ENCODE measurements around the gene SMPD4. TPM values are rescaled to one million over a fixed set of nuclear protein-coding genes. Genes with fewer than 3 reads are reported as not detected.
"Not testable (repeated sequence)": the region's sequence is repeated elsewhere in the genome, so short reads cannot be mapped to it uniquely, and the experiment has no call there.

SMPD4 gene
- 6.8 TPM for total RNA-seq

- no peaks in the 10 kb centered on the region for H3K27me3 ChIP-seq (ENCODE audit: control insufficient read depth in 3 of 3, insufficient read depth in 3 of 3, low read length in 3 of 3)
- no peaks in the 10 kb centered on the region for H3K9me3 ChIP-seq (ENCODE audit: control insufficient read depth in 3 of 3, low read length in 3 of 3)
- H3K36me3 ChIP-seq (ENCODE audit: control insufficient read depth in 3 of 3, insufficient read depth in 3 of 3, low read length in 3 of 3), result peaks cover 0 to 4% (median 0%) of the 10 kb centered on the region in 3 donors
- H3K9ac ChIP-seq (ENCODE audit: low read depth in 1 of 3, low read length in 3 of 3), result peak within 1 kb of the TSS; percentile 91 to 92 (median 91)
- H3K4me3 ChIP-seq (ENCODE audit: low read length in 3 of 3), result peak within 1 kb of the TSS; percentile 90 to 98 (median 95)
- H3K4me1 ChIP-seq (ENCODE audit: control insufficient read depth in 3 of 3, insufficient read depth in 3 of 3, low read length in 3 of 3), result peaks cover 9 to 20% (median 13%) of the 10 kb centered on the region in 3 donors
- peak within 1 kb of the TSS; percentile 80 for H3K27ac ChIP-seq (ENCODE audit: low read depth, low read length)
Measured at GRCh38 chr2:130181325-130181879, at the start of gene SMPD4. TSS of gene SMPD4 (minus strand) at chr2:130181602. CDS start at chr2:130176592, 5,010 bp downstream.

GRCh38 chr2:130230907-130231306 is 49.5 kb upstream of the SMPD4 start:
- H3K36me3 ChIP-seq (ENCODE audit: control insufficient read depth in 3 of 3, insufficient read depth in 3 of 3, low read length in 3 of 3), result not testable (repeated sequence)

GRCh38 chr2:130230376-130230775 is 49.0 kb upstream of the SMPD4 start:
- H3K36me3 ChIP-seq (ENCODE audit: control insufficient read depth in 3 of 3, insufficient read depth in 3 of 3, low read length in 3 of 3); H3K9ac ChIP-seq (ENCODE audit: low read depth in 1 of 3, low read length in 3 of 3); H3K4me1 ChIP-seq (ENCODE audit: control insufficient read depth in 3 of 3, insufficient read depth in 3 of 3, low read length in 3 of 3); H3K27me3 ChIP-seq (ENCODE audit: control insufficient read depth in 3 of 3, insufficient read depth in 3 of 3, low read length in 3 of 3); H3K27ac ChIP-seq (ENCODE audit: low read depth, low read length); H3K9me3 ChIP-seq (ENCODE audit: control insufficient read depth in 3 of 3, low read length in 3 of 3): not testable (repeated sequence)
- peak overlapping the region in 1 of 3 donors; percentile 54 for H3K4me3 ChIP-seq (ENCODE audit: low read length in 3 of 3)

More at GRCh38 chr2:130230907-130231306, 49.5 kb upstream of the SMPD4 start:
- not testable (repeated sequence) for H3K9ac ChIP-seq (ENCODE audit: low read depth in 1 of 3, low read length in 3 of 3); H3K27me3 ChIP-seq (ENCODE audit: control insufficient read depth in 3 of 3, insufficient read depth in 3 of 3, low read length in 3 of 3); H3K27ac ChIP-seq (ENCODE audit: low read depth, low read length); H3K4me1 ChIP-seq (ENCODE audit: control insufficient read depth in 3 of 3, insufficient read depth in 3 of 3, low read length in 3 of 3); H3K4me3 ChIP-seq (ENCODE audit: low read length in 3 of 3); H3K9me3 ChIP-seq (ENCODE audit: control insufficient read depth in 3 of 3, low read length in 3 of 3)

- H3K27me3 ChIP-seq (ENCODE audit: control insufficient read depth in 3 of 3, insufficient read depth in 3 of 3, low read length in 3 of 3); H3K9me3 ChIP-seq (ENCODE audit: control insufficient read depth in 3 of 3, low read length in 3 of 3); H3K4me1 ChIP-seq (ENCODE audit: control insufficient read depth in 3 of 3, insufficient read depth in 3 of 3, low read length in 3 of 3); H3K9ac ChIP-seq (ENCODE audit: low read depth in 1 of 3, low read length in 3 of 3); H3K27ac ChIP-seq (ENCODE audit: low read depth, low read length); H3K36me3 ChIP-seq (ENCODE audit: control insufficient read depth in 3 of 3, insufficient read depth in 3 of 3, low read length in 3 of 3): not testable (repeated sequence)
- peak overlapping the region in 1 of 3 donors; percentile 54 for H3K4me3 ChIP-seq (ENCODE audit: low read length in 3 of 3)
Measured at GRCh38 chr2:130229161-130229510, 47.7 kb upstream of the SMPD4 start.

GRCh38 chr2:130228467-130229160 is 47.2 kb upstream of the SMPD4 start:
- not testable (repeated sequence) for H3K9me3 ChIP-seq (ENCODE audit: control insufficient read depth in 3 of 3, low read length in 3 of 3); H3K4me1 ChIP-seq (ENCODE audit: control insufficient read depth in 3 of 3, insufficient read depth in 3 of 3, low read length in 3 of 3); H3K4me3 ChIP-seq (ENCODE audit: low read length in 3 of 3); H3K9ac ChIP-seq (ENCODE audit: low read depth in 1 of 3, low read length in 3 of 3); H3K36me3 ChIP-seq (ENCODE audit: control insufficient read depth in 3 of 3, insufficient read depth in 3 of 3, low read length in 3 of 3); H3K27ac ChIP-seq (ENCODE audit: low read depth, low read length); H3K27me3 ChIP-seq (ENCODE audit: control insufficient read depth in 3 of 3, insufficient read depth in 3 of 3, low read length in 3 of 3)

GRCh38 chr2:130228005-130228404 is 46.6 kb upstream of the SMPD4 start:
- not testable (repeated sequence) for H3K27me3 ChIP-seq (ENCODE audit: control insufficient read depth in 3 of 3, insufficient read depth in 3 of 3, low read length in 3 of 3); H3K36me3 ChIP-seq (ENCODE audit: control insufficient read depth in 3 of 3, insufficient read depth in 3 of 3, low read length in 3 of 3); H3K9me3 ChIP-seq (ENCODE audit: control insufficient read depth in 3 of 3, low read length in 3 of 3)

GRCh38 chr2:130222523-130222922 is 41.1 kb upstream of the SMPD4 start:
- not testable (repeated sequence) for H3K36me3 ChIP-seq (ENCODE audit: control insufficient read depth in 3 of 3, insufficient read depth in 3 of 3, low read length in 3 of 3); H3K27ac ChIP-seq (ENCODE audit: low read depth, low read length); H3K9me3 ChIP-seq (ENCODE audit: control insufficient read depth in 3 of 3, low read length in 3 of 3)

More at GRCh38 chr2:130228005-130228404, 46.6 kb upstream of the SMPD4 start:
- not testable (repeated sequence) for H3K9ac ChIP-seq (ENCODE audit: low read depth in 1 of 3, low read length in 3 of 3); H3K4me3 ChIP-seq (ENCODE audit: low read length in 3 of 3); H3K4me1 ChIP-seq (ENCODE audit: control insufficient read depth in 3 of 3, insufficient read depth in 3 of 3, low read length in 3 of 3); H3K27ac ChIP-seq (ENCODE audit: low read depth, low read length)

GRCh38 chr2:130220505-130220904 is 39.1 kb upstream of the SMPD4 start:
- H3K9me3 ChIP-seq (ENCODE audit: control insufficient read depth in 3 of 3, low read length in 3 of 3); H3K4me1 ChIP-seq (ENCODE audit: control insufficient read depth in 3 of 3, insufficient read depth in 3 of 3, low read length in 3 of 3); H3K4me3 ChIP-seq (ENCODE audit: low read length in 3 of 3); H3K36me3 ChIP-seq (ENCODE audit: control insufficient read depth in 3 of 3, insufficient read depth in 3 of 3, low read length in 3 of 3); H3K27me3 ChIP-seq (ENCODE audit: control insufficient read depth in 3 of 3, insufficient read depth in 3 of 3, low read length in 3 of 3); H3K27ac ChIP-seq (ENCODE audit: low read depth, low read length); H3K9ac ChIP-seq (ENCODE audit: low read depth in 1 of 3, low read length in 3 of 3): not testable (repeated sequence)

More at GRCh38 chr2:130222523-130222922, 41.1 kb upstream of the SMPD4 start:
- not testable (repeated sequence) for H3K9ac ChIP-seq (ENCODE audit: low read depth in 1 of 3, low read length in 3 of 3); H3K4me3 ChIP-seq (ENCODE audit: low read length in 3 of 3); H3K27me3 ChIP-seq (ENCODE audit: control insufficient read depth in 3 of 3, insufficient read depth in 3 of 3, low read length in 3 of 3); H3K4me1 ChIP-seq (ENCODE audit: control insufficient read depth in 3 of 3, insufficient read depth in 3 of 3, low read length in 3 of 3)

- not testable (repeated sequence) for H3K36me3 ChIP-seq (ENCODE audit: control insufficient read depth in 3 of 3, insufficient read depth in 3 of 3, low read length in 3 of 3); H3K27me3 ChIP-seq (ENCODE audit: control insufficient read depth in 3 of 3, insufficient read depth in 3 of 3, low read length in 3 of 3); H3K9ac ChIP-seq (ENCODE audit: low read depth in 1 of 3, low read length in 3 of 3); H3K27ac ChIP-seq (ENCODE audit: low read depth, low read length); H3K4me1 ChIP-seq (ENCODE audit: control insufficient read depth in 3 of 3, insufficient read depth in 3 of 3, low read length in 3 of 3); H3K4me3 ChIP-seq (ENCODE audit: low read length in 3 of 3); H3K9me3 ChIP-seq (ENCODE audit: control insufficient read depth in 3 of 3, low read length in 3 of 3)
Measured at GRCh38 chr2:130219147-130219546, 37.7 kb upstream of the SMPD4 start.

GRCh38 chr2:130207051-130207450 is 25.6 kb upstream of the SMPD4 start:
- H3K9me3 ChIP-seq (ENCODE audit: control insufficient read depth in 3 of 3, low read length in 3 of 3); H3K9ac ChIP-seq (ENCODE audit: low read depth in 1 of 3, low read length in 3 of 3); H3K27ac ChIP-seq (ENCODE audit: low read depth, low read length); H3K27me3 ChIP-seq (ENCODE audit: control insufficient read depth in 3 of 3, insufficient read depth in 3 of 3, low read length in 3 of 3); H3K4me3 ChIP-seq (ENCODE audit: low read length in 3 of 3); H3K4me1 ChIP-seq (ENCODE audit: control insufficient read depth in 3 of 3, insufficient read depth in 3 of 3, low read length in 3 of 3); H3K36me3 ChIP-seq (ENCODE audit: control insufficient read depth in 3 of 3, insufficient read depth in 3 of 3, low read length in 3 of 3): not testable (repeated sequence)

All from skeletal muscle tissue (tissue), 4 donors.